Measurements from ENCODE around the gene KDM3B.
A peak's percentile ranks its signal among the peaks of the same experiment; 100 is the strongest.

The KDM3B gene

GRCh38 chr5:138445547-138446271 is 93.2 kb downstream of the KDM3B start:
- CTCF ChIA-PET: interaction anchor here (1.1 to 19.1 kb wide), 5 partner anchors 8 to 55 kb away, joined by 3 to 407 read pairs (median 4); partner anchors contain the start of gene EGR1

GRCh38 chr5:138448070-138448469 is 95.6 kb downstream of the KDM3B start:
- POLR2A ChIA-PET: interaction anchor here (1.0 to 2.6 kb wide), 2 partner anchors 17 to 95 kb away, joined by 3 to 19 read pairs; partner anchors contain the start of genes EGR1 and ETF1
- TF ChIP-seq CTCF (IDR thresholded peaks at IDR 0.05; ENCODE audit: insufficient read depth, low read length, missing control alignments): no peak
- CTCF ChIA-PET: interaction anchor here (1.0 to 19.1 kb wide), 17 partner anchors 10 to 269 kb away, joined by 3 to 407 read pairs (median 10); partner anchors contain the start of genes BRD8, EGR1, KIF20A and REEP2
- no peak overlapping the region for H3K4me3 ChIP-seq (ENCODE audit: low read depth, low read length)
- no peak for DNase-seq (ENCODE audit: low read depth, low spot score)

More at GRCh38 chr5:138445547-138446271, 93.2 kb downstream of the KDM3B start:
- no peak overlapping the region for H3K4me3 ChIP-seq (ENCODE audit: low read depth, low read length)
- no peak for DNase-seq (ENCODE audit: low read depth, low spot score)
- POLR2A ChIA-PET: no interaction called here
- no peak for TF ChIP-seq CTCF (IDR thresholded peaks at IDR 0.05; ENCODE audit: insufficient read depth, low read length, missing control alignments)

- no peak overlapping the region for H3K4me3 ChIP-seq (ENCODE audit: low read depth, low read length)
- ChIA-PET CTCF (interaction anchor here (0.8 to 19.1 kb wide), 33 partner anchors 11 to 813 kb away, joined by 3 to 407 read pairs (median 5); partner anchors contain the start of genes BRD8, EGR1, ETF1 and KDM3B), POLR2A (interaction anchor here (0.6 to 2.6 kb wide), 3 partner anchors 16 to 95 kb away, joined by 3 to 19 read pairs (median 3); partner anchors contain the start of genes EGR1 and ETF1)
- no peak for TF ChIP-seq CTCF (IDR thresholded peaks at IDR 0.05; ENCODE audit: insufficient read depth, low read length, missing control alignments)
- DNase-seq (ENCODE audit: low read depth, low spot score): no peak
Measured at GRCh38 chr5:138448481-138449398, 96.3 kb downstream of the KDM3B start.

- no peak for DNase-seq (ENCODE audit: low read depth, low spot score)
- H3K4me3 ChIP-seq (ENCODE audit: low read depth, low read length): no peak overlapping the region
- peak; percentile 99 for TF ChIP-seq CTCF (IDR thresholded peaks at IDR 0.05; ENCODE audit: insufficient read depth, low read length, missing control alignments)
- CTCF ChIA-PET: interaction anchor here (0.6 to 19.1 kb wide), 39 partner anchors 12 to 1667 kb away, joined by 3 to 407 read pairs (median 4); partner anchors contain the start of genes BRD8, EGR1, ETF1 and KDM3B
- POLR2A ChIA-PET: interaction anchor here (0.6 to 2.6 kb wide), 2 partner anchors 15 to 18 kb away, joined by 3 to 19 read pairs; partner anchors contain the start of gene EGR1
Measured at GRCh38 chr5:138449501-138450239, 97.2 kb downstream of the KDM3B start.

- CTCF ChIA-PET: interaction anchor here (0.7 to 19.1 kb wide), 13 partner anchors 11 to 919 kb away, joined by 3 to 407 read pairs (median 12); partner anchors contain the start of genes EGR1 and REEP2
- TF ChIP-seq CTCF (IDR thresholded peaks at IDR 0.05; ENCODE audit: insufficient read depth, low read length, missing control alignments): no peak
- POLR2A ChIA-PET: interaction anchor here (0.6 kb wide), 1 partner anchor 45 kb away, joined by 3 read pairs; no protein-coding TSS in a partner anchor
- DNase-seq (ENCODE audit: low read depth, low spot score): no peak
- no peak overlapping the region for H3K4me3 ChIP-seq (ENCODE audit: low read depth, low read length)
Measured at GRCh38 chr5:138450971-138451370, 98.5 kb downstream of the KDM3B start.
